ENCODE data around the gene DYTN. TPM values are rescaled to one million over a fixed set of nuclear protein-coding genes. Genes with fewer than 3 reads are reported as not detected.

DYTN gene
- total RNA-seq, 3 donors from 2014 or later (not counting 1 experiment from before 2014, with no cell fraction given): not detected

- TF ChIP-seq CTCF (IDR thresholded peaks at IDR 0.05): no peak
- Mint-ChIP-seq H3K4me1 (no peaks in the 10 kb centered on the region), H3K27me3 (ENCODE audit: low read depth in 2 of 2) (peaks cover 0 to 7% of the 10 kb centered on the region in 2 donors), H3K9me3 (no peaks in the 10 kb centered on the region), H3K4me3 (no peak overlapping the region), H3K36me3 (no peaks in the 10 kb centered on the region), H3K27ac (no peak overlapping the region)
- Histone ChIP-seq H3K4me1 (ENCODE audit: control insufficient read depth, insufficient read depth, low read length) (no peaks in the 10 kb centered on the region), H3K27me3 (ENCODE audit: control insufficient read depth, insufficient read depth, low read length) (no peaks in the 10 kb centered on the region), H3K4me3 (ENCODE audit: low read length) (no peak overlapping the region), H3K27ac (ENCODE audit: low read length) (no peak overlapping the region), H3K9me3 (ENCODE audit: control insufficient read depth, insufficient read depth, low read length) (no peaks in the 10 kb centered on the region), H3K36me3 (ENCODE audit: control insufficient read depth, insufficient read depth, low read length) (no peaks in the 10 kb centered on the region)
- intact Hi-C loops (cut with micrococcal nuclease): loop anchor here (1.0 to 5.0 kb wide), 3 partner anchors 88 to 1379 kb away; no protein-coding TSS in a partner anchor
- DNase-seq (no peak), ATAC-seq (no peak)
- 89% methylated on average over 7 of the region's 7 CpGs for WGBS (ENCODE audit: insufficient coverage)
Observed at GRCh38 chr2:206692971-206693370, 25.2 kb downstream of the DYTN start.

GRCh38 chr2:206688990-206689389 lies 29.2 kb downstream of the DYTN start:
- H3K27ac Mint-ChIP-seq: no peak overlapping the region

GRCh38 chr2:206688453-206688852 lies 29.7 kb downstream of the DYTN start:
- H3K27me3 ChIP-seq (ENCODE audit: control insufficient read depth, insufficient read depth, low read length): no peaks in the 10 kb centered on the region
- no peaks in the 10 kb centered on the region for H3K9me3 Mint-ChIP-seq
- no peaks in the 10 kb centered on the region for H3K4me1 ChIP-seq (ENCODE audit: control insufficient read depth, insufficient read depth, low read length)
- H3K9me3 ChIP-seq (ENCODE audit: control insufficient read depth, insufficient read depth, low read length): no peaks in the 10 kb centered on the region
- no peak overlapping the region for H3K27ac ChIP-seq (ENCODE audit: low read length)
- no peaks in the 10 kb centered on the region for H3K4me1 Mint-ChIP-seq
- no peak for ATAC-seq
- no peaks in the 10 kb centered on the region for H3K36me3 ChIP-seq (ENCODE audit: control insufficient read depth, insufficient read depth, low read length)
- no peaks in the 10 kb centered on the region for H3K36me3 Mint-ChIP-seq
- H3K27me3 Mint-ChIP-seq (ENCODE audit: low read depth in 2 of 2): no peaks in the 10 kb centered on the region
- no peak overlapping the region for H3K4me3 Mint-ChIP-seq
- intact Hi-C loops (cut with micrococcal nuclease): no loop called here
- H3K4me3 ChIP-seq (ENCODE audit: low read length): no peak overlapping the region
- no peak for TF ChIP-seq CTCF (IDR thresholded peaks at IDR 0.05)
- no peak for DNase-seq
- 91% methylated on average over 2 of the region's 2 CpGs for WGBS (ENCODE audit: insufficient coverage)
- H3K27ac Mint-ChIP-seq: no peak overlapping the region

More at GRCh38 chr2:206688990-206689389, 29.2 kb downstream of the DYTN start:
- H3K27me3 Mint-ChIP-seq (ENCODE audit: low read depth in 2 of 2): no peaks in the 10 kb centered on the region
- H3K4me3 Mint-ChIP-seq: no peak overlapping the region
- no peak for ATAC-seq
- intact Hi-C loops (cut with micrococcal nuclease): no loop called here
- no peak overlapping the region for H3K27ac ChIP-seq (ENCODE audit: low read length)
- H3K9me3 ChIP-seq (ENCODE audit: control insufficient read depth, insufficient read depth, low read length): no peaks in the 10 kb centered on the region
- no peak for TF ChIP-seq CTCF (IDR thresholded peaks at IDR 0.05)
- H3K27me3 ChIP-seq (ENCODE audit: control insufficient read depth, insufficient read depth, low read length): no peaks in the 10 kb centered on the region
- no peaks in the 10 kb centered on the region for H3K9me3 Mint-ChIP-seq
- H3K36me3 ChIP-seq (ENCODE audit: control insufficient read depth, insufficient read depth, low read length): no peaks in the 10 kb centered on the region
- no peak overlapping the region for H3K4me3 ChIP-seq (ENCODE audit: low read length)
- DNase-seq: peak in 1 of 2 donors; percentile 5
- no peaks in the 10 kb centered on the region for H3K4me1 Mint-ChIP-seq
- no peaks in the 10 kb centered on the region for H3K36me3 Mint-ChIP-seq
- 0% methylated on average over 1 of the region's 1 CpG for WGBS (ENCODE audit: insufficient coverage)
- H3K4me1 ChIP-seq (ENCODE audit: control insufficient read depth, insufficient read depth, low read length): no peaks in the 10 kb centered on the region

- no peaks in the 10 kb centered on the region for H3K9me3 Mint-ChIP-seq
- no peaks in the 10 kb centered on the region for H3K27me3 ChIP-seq (ENCODE audit: control insufficient read depth, insufficient read depth, low read length)
- TF ChIP-seq CTCF (IDR thresholded peaks at IDR 0.05): no peak
- no peaks in the 10 kb centered on the region for H3K36me3 ChIP-seq (ENCODE audit: control insufficient read depth, insufficient read depth, low read length)
- no peak overlapping the region for H3K27ac Mint-ChIP-seq
- ATAC-seq (no peak), DNase-seq (no peak)
- intact Hi-C loops (cut with micrococcal nuclease): no loop called here
- peaks cover 8 to 10% of the 10 kb centered on the region in 2 donors for H3K27me3 Mint-ChIP-seq (ENCODE audit: low read depth in 2 of 2)
- no peaks in the 10 kb centered on the region for H3K36me3 Mint-ChIP-seq
- no peak overlapping the region for H3K27ac ChIP-seq (ENCODE audit: low read length)
- H3K4me1 Mint-ChIP-seq: no peaks in the 10 kb centered on the region
- no peak overlapping the region for H3K4me3 ChIP-seq (ENCODE audit: low read length)
- 93% methylated on average over 4 of the region's 4 CpGs for WGBS (ENCODE audit: insufficient coverage)
- no peaks in the 10 kb centered on the region for H3K9me3 ChIP-seq (ENCODE audit: control insufficient read depth, insufficient read depth, low read length)
- no peaks in the 10 kb centered on the region for H3K4me1 ChIP-seq (ENCODE audit: control insufficient read depth, insufficient read depth, low read length)
- H3K4me3 Mint-ChIP-seq: no peak overlapping the region
Observed at GRCh38 chr2:206683546-206683945, 34.6 kb downstream of the DYTN start.

All from natural killer cell (primary cell).